GM10266 (cell line): ENCODE data around the gene ZNF319.
A peak's percentile ranks its signal among the peaks of the same experiment; 100 is the strongest.

Experiments
- DNase-seq: peaks from one replicate; pipeline ENCODE4 v3.0.0; 2012; ENCODE audit errors: extremely low spot score
- TF ChIP-seq, protein P1 (sequence below): IDR thresholded peaks from 2 replicates; pipeline ENCODE4 v1.5.1; 2012; ENCODE audit warnings: mild to moderate bottlenecking, low read depth; ENCODE audit not compliant: control insufficient read depth, insufficient read depth; ENCODE audit errors: missing control alignments

The ZNF319 gene

DNA sequence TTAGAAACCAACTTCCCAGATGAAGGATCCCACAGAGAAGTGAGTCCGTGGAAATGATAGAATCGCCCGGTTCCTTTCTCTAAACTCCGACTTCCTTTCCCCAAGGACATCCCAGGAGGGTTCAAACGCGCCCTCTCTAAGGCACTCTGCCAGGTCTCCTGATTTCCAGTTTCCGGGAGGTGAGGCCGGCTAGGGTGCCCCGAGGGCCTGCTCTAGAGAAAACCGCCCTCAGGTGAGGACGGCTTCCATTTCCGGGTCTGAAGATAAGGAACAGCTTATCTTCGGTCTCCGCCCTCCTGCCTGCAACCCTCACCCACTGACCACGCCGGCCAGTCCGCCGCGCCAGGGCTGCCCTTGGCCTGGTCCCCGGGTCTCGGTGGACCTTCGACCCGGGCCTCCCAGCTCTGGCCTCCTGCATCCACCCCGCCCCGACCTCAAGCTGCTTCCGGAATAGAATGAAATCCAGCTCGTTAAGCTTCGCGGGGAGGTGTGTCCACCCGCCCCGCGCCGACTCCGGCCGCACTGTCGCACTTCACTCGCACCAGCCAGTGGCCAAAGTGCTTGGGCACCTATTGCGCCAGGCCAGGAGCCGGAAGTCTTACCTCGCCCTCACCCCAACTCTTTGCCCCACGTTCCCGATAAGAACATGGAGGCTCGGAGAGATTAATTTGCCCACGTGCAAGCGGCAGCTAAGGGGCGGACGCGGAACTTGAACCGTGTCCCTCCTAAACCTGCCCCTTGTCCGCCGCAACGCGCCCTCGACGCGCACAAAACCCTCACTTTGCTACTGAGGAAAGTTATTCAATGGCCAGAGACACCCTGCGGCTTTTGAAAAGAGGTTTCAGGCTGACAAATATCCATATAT is 24.2 kb upstream of the ZNF319 start:
- TF ChIP-seq, protein P1, sequence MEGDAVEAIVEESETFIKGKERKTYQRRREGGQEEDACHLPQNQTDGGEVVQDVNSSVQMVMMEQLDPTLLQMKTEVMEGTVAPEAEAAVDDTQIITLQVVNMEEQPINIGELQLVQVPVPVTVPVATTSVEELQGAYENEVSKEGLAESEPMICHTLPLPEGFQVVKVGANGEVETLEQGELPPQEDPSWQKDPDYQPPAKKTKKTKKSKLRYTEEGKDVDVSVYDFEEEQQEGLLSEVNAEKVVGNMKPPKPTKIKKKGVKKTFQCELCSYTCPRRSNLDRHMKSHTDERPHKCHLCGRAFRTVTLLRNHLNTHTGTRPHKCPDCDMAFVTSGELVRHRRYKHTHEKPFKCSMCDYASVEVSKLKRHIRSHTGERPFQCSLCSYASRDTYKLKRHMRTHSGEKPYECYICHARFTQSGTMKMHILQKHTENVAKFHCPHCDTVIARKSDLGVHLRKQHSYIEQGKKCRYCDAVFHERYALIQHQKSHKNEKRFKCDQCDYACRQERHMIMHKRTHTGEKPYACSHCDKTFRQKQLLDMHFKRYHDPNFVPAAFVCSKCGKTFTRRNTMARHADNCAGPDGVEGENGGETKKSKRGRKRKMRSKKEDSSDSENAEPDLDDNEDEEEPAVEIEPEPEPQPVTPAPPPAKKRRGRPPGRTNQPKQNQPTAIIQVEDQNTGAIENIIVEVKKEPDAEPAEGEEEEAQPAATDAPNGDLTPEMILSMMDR, result no peak
- DNase-seq, result no peak

- TF ChIP-seq, protein P1, result no peak
- no peak for DNase-seq
Observed at GRCh38 chr16:58022601-58023371, 22.3 kb upstream of the ZNF319 start.

- TF ChIP-seq, protein P1, result no peak
- DNase-seq, result no peak
Observed at GRCh38 chr16:58021661-58022551, 21.4 kb upstream of the ZNF319 start.

- TF ChIP-seq, protein P1, result peak; percentile 89
- no peak for DNase-seq
Observed at GRCh38 chr16:58020628-58021521, 20.4 kb upstream of the ZNF319 start.

GRCh38 chr16:58019866-58020538 is 19.5 kb upstream of the ZNF319 start:
- DNase-seq, result no peak
- TF ChIP-seq, protein P1, result no peak

GRCh38 chr16:58018803-58019202 is 18.3 kb upstream of the ZNF319 start:
- TF ChIP-seq, protein P1, result no peak
- DNase-seq, result no peak
